GM12874 (cell line): ENCODE results near the gene GMDS.

Experiments
- TF ChIP-seq, protein P1 (sequence below): IDR thresholded peaks from 2 replicates; pipeline ENCODE4 v1.5.1; 2011; ENCODE audit warnings: low read depth, mild to moderate bottlenecking, control low read depth, low read length, moderate library complexity; ENCODE audit not compliant: insufficient read depth

Gene GMDS

DNA sequence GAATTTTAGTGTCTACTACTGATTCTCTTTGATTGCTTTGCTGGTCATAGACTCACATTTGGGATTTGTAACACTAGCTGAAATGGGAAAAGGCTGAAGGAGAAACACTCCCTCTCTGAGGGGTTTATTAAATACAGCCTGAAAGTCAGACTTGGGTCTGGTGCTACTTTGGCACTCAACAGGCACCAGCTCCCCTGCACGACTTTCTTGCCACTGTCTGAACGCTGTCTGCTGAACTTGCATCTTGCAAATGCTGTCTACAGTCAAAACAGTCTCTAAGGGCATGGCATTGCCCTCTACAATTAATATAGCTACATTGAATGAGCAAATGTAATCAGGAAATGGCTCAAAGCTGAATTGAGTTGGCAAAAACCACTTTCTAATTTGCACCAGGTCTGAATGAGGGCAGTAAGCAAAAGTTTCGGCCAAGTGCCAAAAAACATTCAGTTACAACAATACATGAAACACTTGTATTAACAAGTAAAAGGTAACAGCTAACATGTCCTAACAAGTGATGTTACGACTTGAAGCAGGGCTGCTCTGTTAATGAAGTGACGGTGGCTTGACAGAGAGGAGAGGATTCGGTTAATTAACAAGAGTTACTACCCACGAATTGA is 516.2 kb downstream of the GMDS start:
- TF ChIP-seq, protein P1, sequence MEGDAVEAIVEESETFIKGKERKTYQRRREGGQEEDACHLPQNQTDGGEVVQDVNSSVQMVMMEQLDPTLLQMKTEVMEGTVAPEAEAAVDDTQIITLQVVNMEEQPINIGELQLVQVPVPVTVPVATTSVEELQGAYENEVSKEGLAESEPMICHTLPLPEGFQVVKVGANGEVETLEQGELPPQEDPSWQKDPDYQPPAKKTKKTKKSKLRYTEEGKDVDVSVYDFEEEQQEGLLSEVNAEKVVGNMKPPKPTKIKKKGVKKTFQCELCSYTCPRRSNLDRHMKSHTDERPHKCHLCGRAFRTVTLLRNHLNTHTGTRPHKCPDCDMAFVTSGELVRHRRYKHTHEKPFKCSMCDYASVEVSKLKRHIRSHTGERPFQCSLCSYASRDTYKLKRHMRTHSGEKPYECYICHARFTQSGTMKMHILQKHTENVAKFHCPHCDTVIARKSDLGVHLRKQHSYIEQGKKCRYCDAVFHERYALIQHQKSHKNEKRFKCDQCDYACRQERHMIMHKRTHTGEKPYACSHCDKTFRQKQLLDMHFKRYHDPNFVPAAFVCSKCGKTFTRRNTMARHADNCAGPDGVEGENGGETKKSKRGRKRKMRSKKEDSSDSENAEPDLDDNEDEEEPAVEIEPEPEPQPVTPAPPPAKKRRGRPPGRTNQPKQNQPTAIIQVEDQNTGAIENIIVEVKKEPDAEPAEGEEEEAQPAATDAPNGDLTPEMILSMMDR: no peak

DNA sequence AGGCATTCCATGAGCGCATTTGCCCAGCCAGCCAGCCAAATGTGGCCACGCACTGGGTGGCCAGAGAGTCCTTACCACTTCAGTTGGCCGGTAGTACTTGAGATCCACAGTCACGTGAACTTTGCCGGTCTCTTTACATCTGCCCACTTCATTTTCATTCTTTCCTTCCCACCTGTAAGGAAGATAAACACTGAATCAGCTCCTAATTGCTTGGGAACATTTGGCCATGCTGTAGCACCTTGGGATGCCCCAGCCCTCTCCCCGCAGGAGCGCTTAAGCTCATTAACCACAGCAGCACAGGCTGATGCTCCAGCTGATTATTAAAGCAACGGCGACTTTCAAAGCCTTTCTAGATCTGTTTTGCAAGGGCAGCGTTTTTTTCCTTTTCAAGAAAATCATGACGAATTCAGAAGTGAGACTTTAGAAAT is 519.0 kb downstream of the GMDS start:
- TF ChIP-seq, protein P1: no peak

DNA sequence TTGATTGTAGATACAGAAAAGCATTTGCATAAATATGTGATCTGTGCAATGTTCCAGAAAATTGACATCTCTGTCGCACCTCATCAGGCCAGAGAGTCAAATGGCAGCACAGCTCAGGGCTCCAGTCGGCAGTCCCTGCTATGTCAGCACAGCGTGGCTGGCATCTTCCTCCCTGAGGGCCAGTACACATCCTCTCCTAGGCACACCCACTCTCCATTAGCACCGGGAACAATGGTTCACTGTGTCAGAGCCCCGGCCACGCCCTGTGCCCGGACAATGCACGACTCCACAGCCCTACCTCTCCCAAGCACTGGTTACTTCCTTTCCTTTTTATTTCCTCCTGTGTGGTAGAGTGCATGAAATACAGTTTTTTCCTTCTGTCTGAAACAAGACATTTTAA is 520.8 kb downstream of the GMDS start:
- TF ChIP-seq, protein P1: no peak

DNA sequence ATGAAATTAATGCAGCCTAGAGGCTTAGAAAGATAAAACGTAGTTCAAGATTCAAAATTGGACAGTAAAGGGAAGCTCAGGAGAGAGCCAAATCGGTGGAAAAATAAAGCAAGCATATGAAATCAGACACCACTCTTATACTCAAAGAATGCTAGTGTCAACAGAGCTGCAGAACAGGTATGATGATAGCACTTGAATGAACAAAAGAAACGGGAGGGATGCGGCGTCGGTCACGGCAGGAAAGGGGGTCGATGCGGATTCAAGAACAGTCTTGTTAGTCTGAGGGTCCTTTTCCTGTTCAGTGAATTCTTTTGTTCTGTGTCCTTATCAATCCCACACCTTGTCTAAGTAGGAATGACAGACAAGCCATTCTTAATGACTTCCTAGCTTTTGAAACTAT is 521.3 kb downstream of the GMDS start:
- TF ChIP-seq, protein P1: no peak

DNA sequence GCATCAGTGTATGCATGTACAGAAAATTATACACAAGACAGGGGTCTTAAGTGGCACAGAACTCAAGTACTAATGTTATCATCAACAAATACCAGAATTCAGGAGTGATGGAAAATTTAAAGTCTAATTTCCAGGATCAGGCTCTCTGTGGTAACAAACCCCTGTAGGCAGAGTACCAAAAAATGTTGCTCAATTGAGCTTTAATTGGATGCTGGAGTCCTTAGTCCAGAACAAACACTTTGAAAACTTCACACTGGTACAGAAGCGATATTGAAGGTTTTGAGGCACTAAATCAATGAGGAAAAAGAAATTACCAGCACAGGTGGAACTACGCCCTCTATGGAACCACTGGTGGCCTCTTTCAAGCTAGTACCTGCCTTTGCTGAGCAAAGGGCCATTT is 522.6 kb downstream of the GMDS start:
- TF ChIP-seq, protein P1: no peak

DNA sequence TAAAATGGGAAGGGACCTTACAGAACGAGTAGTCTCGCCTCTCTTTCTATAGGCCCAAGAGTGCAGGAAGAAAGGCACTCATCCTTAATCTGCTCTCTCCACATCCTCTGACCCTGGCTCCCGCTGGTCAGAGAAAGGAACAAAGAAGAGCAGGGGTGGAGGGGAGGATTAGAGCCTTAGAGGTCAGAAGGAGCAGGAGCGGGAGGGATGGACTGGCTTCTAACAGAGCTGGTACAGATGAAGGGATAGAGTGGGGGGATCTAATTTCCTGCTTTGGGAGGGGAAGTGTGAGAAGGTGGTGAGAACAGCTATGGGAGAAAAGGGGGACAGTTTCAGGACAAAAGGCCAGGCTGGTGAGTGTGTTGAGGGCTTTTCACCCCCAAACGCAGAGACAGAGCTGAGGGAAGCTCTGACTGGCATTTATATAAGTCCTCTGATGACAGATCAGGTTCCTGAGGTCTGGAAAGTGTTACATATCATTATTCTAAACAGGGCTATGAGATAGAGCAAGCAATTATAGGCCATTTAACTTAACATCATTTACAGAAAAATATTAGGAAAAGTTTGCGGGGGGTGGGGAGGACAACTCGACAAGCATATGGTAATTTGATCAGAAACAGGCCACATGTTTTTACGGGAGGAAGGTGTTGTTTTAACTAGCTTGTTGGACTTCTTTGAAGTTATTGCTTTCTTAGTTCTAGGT is 524.6 kb downstream of the GMDS start:
- TF ChIP-seq, protein P1: no peak

DNA sequence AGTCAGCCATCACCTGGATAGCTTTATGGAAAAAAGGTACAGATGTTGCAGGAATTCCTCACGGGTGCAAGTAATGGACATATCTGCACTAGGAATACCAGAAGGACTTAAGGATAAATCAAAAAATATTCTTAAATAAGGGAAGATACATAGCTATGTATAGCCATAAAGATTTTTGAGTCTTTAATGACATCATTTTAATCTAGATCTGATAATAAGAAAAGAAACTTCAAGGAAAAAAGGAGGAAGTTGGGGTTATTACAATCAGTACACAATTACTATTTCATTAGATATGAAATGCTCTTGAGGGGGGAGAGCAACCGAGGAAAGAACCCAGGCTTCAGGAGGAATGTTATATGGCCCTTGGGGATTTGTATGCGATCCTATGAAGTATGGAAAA is 525.5 kb downstream of the GMDS start:
- TF ChIP-seq, protein P1: no peak
